ENCODE measurements around the gene PSMD6. TPM values are rescaled to one million over a fixed set of nuclear protein-coding genes. Genes with fewer than 3 reads are reported as not detected.
A peak's percentile ranks its signal among the peaks of the same experiment; 100 is the strongest.

PSMD6 gene
- total and polyA plus RNA-seq, 2 donors from 2014 or later: 62.7 to 78.0 TPM

GRCh38 chr3:64037084-64037483 lies 13.8 kb upstream of the PSMD6 start:
- Histone ChIP-seq H3K9me3 (ENCODE audit: control insufficient read depth in 2 of 3, insufficient read depth in 1 of 3, low read length in 3 of 3) (no peaks in the 10 kb centered on the region), H3K9ac (ENCODE audit: low read length in 3 of 3) (no peak overlapping the region), H3K27me3 (ENCODE audit: control insufficient read depth, insufficient read depth, low read length) (no peaks in the 10 kb centered on the region), H3K27ac (ENCODE audit: low read depth in 2 of 2, low read length in 2 of 2) (no peak overlapping the region), H3K36me3 (ENCODE audit: control insufficient read depth in 2 of 3, insufficient read depth in 3 of 3, low read length in 3 of 3) (no peaks in the 10 kb centered on the region), H3K4me3 (ENCODE audit: low read length in 3 of 3) (no peak overlapping the region), H3K4me1 (ENCODE audit: control insufficient read depth in 2 of 3, insufficient read depth in 2 of 3, low read depth in 1 of 3, low read length in 3 of 3) (no peaks in the 10 kb centered on the region)
- intact Hi-C loops (cut with DNase I): no loop called here
- TF ChIP-seq CTCF (IDR thresholded peaks at IDR 0.05; ENCODE audit: borderline replicate concordance, extremely low read depth, insufficient read depth): no peak
- FAIRE-seq (no peak), DNase-seq (no peak)

- Histone ChIP-seq H3K9me3 (ENCODE audit: control insufficient read depth in 2 of 3, insufficient read depth in 1 of 3, low read length in 3 of 3) (no peaks in the 10 kb centered on the region), H3K27me3 (ENCODE audit: control insufficient read depth, insufficient read depth, low read length) (no peaks in the 10 kb centered on the region), H3K9ac (ENCODE audit: low read length in 3 of 3) (no peak overlapping the region), H3K4me1 (ENCODE audit: control insufficient read depth in 2 of 3, insufficient read depth in 2 of 3, low read depth in 1 of 3, low read length in 3 of 3) (peaks cover 0 to 2% (median 0%) of the 10 kb centered on the region in 3 donors), H3K36me3 (ENCODE audit: control insufficient read depth in 2 of 3, insufficient read depth in 3 of 3, low read length in 3 of 3) (no peaks in the 10 kb centered on the region), H3K27ac (ENCODE audit: low read depth in 2 of 2, low read length in 2 of 2) (no peak overlapping the region), H3K4me3 (ENCODE audit: low read length in 3 of 3) (no peak overlapping the region)
- FAIRE-seq (no peak), DNase-seq (no peak)
- TF ChIP-seq CTCF (IDR thresholded peaks at IDR 0.05; ENCODE audit: borderline replicate concordance, extremely low read depth, insufficient read depth): no peak
- intact Hi-C loops (cut with DNase I): loop anchor here (5.0 kb wide), 2 partner anchors 364 to 454 kb away; no protein-coding TSS in a partner anchor
These were observed 9.8 kb upstream of the PSMD6 start for GRCh38 chr3:64033069-64033468.

- no peak for FAIRE-seq
- H3K4me3 ChIP-seq (ENCODE audit: low read length in 3 of 3): no peak overlapping the region
- intact Hi-C loops (cut with DNase I): loop anchor here (5.0 kb wide), 2 partner anchors 365 to 455 kb away; no protein-coding TSS in a partner anchor
- DNase-seq: peak in 3 of 5 donors; percentile 18 to 67 (median 54)
- H3K27me3 ChIP-seq (ENCODE audit: control insufficient read depth, insufficient read depth, low read length): no peaks in the 10 kb centered on the region
- H3K36me3 ChIP-seq (ENCODE audit: control insufficient read depth in 2 of 3, insufficient read depth in 3 of 3, low read length in 3 of 3): no peaks in the 10 kb centered on the region
- H3K9ac ChIP-seq (ENCODE audit: low read length in 3 of 3): no peak overlapping the region
- no peak overlapping the region for H3K27ac ChIP-seq (ENCODE audit: low read depth in 2 of 2, low read length in 2 of 2)
- TF ChIP-seq CTCF (IDR thresholded peaks at IDR 0.05; ENCODE audit: borderline replicate concordance, extremely low read depth, insufficient read depth): no peak
- H3K9me3 ChIP-seq (ENCODE audit: control insufficient read depth in 2 of 3, insufficient read depth in 1 of 3, low read length in 3 of 3): no peaks in the 10 kb centered on the region
- peaks cover 0 to 2% (median 0%) of the 10 kb centered on the region in 3 donors for H3K4me1 ChIP-seq (ENCODE audit: control insufficient read depth in 2 of 3, insufficient read depth in 2 of 3, low read depth in 1 of 3, low read length in 3 of 3)
These were observed 8.5 kb upstream of the PSMD6 start for GRCh38 chr3:64031540-64032508.
